GM23338 (cell line): ENCODE data around the gene SUGCT. TPM values are rescaled to one million over a fixed set of nuclear protein-coding genes. Genes with fewer than 3 reads are reported as not detected.

Source experiments
- ATAC-seq: fragments of 200-7000 bp; cut with Tn5 transposase; 3 replicates; pipeline ENCODE4 v1.9.1; 2020
- DNase-seq: peaks from one replicate; pipeline ENCODE4 v3.0.0-alpha.2; 2015; ENCODE audit warnings: low spot score
- H2AFZ ChIP-seq: fragments of 200-600 bp; sonication (generic); 2 replicates; pipeline ENCODE4 v1.8.0; 2016; ENCODE audit warnings: antibody characterized with exemption, mild to moderate bottlenecking, moderate library complexity
- H3F3A ChIP-seq: fragments of 200-600 bp; sonication (generic); replicated peaks from 2 replicates; pipeline ENCODE4 v1.8.0; 2017; ENCODE audit warnings: antibody characterized with exemption, mixed run types, low read depth
- H3K27ac ChIP-seq: fragments of 200-600 bp; sonication (generic); 2 replicates; pipeline ENCODE4 v1.6.1; 2016; ENCODE audit warnings: low read depth
- H3K27me3 ChIP-seq: fragments of 200-600 bp; sonication (generic); 2 replicates; pipeline ENCODE4 v1.8.0; 2016; ENCODE audit warnings: mild to moderate bottlenecking, mixed run types, moderate library complexity; ENCODE audit not compliant: insufficient read depth
- H3K36me3 ChIP-seq: fragments of 200-600 bp; sonication (generic); 2 replicates; pipeline ENCODE4 v1.8.0; 2016; ENCODE audit warnings: mild to moderate bottlenecking; ENCODE audit not compliant: insufficient read depth
- H3K4me1 ChIP-seq: fragments of 200-600 bp; sonication (generic); 2 replicates; pipeline ENCODE4 v1.8.0; 2016; ENCODE audit warnings: mild to moderate bottlenecking, moderate library complexity; ENCODE audit not compliant: insufficient read depth
- H3K4me2 ChIP-seq: fragments of 200-600 bp; sonication (generic); 2 replicates; pipeline ENCODE4 v1.7.1; 2017; ENCODE audit warnings: mixed run types
- H3K4me3 ChIP-seq: fragments of 200-600 bp; sonication (generic); 2 replicates; pipeline ENCODE4 v1.6.1; 2016; ENCODE audit warnings: mixed run types
- H3K79me2 ChIP-seq: fragments of 200-600 bp; sonication (generic); replicated peaks from 2 replicates; pipeline ENCODE4 v1.8.0; 2017; ENCODE audit warnings: mild to moderate bottlenecking; ENCODE audit not compliant: insufficient read depth
- H3K9me2 ChIP-seq: fragments of 200-600 bp; sonication (generic); 2 replicates; pipeline ENCODE4 v1.8.0; 2017; ENCODE audit not compliant: insufficient read depth
- H4K20me1 ChIP-seq: fragments of 200-600 bp; sonication (generic); replicated peaks from 2 replicates; pipeline ENCODE4 v1.8.0; 2017; ENCODE audit warnings: mild to moderate bottlenecking; ENCODE audit not compliant: insufficient read depth
- H3K27ac Mint-ChIP-seq: 2 replicates; pipeline ENCODE4 v1.8.0; 2020; ENCODE audit warnings: inconsistent platforms, mild to moderate bottlenecking, moderate library complexity, mixed read lengths
- H3K27me3 Mint-ChIP-seq: 3 replicates; pipeline ENCODE4 v1.8.0; 2022; ENCODE audit warnings: low read depth, mild to moderate bottlenecking, moderate library complexity, mixed read lengths, inconsistent platforms; ENCODE audit not compliant: insufficient read depth, poor library complexity
- H3K36me3 Mint-ChIP-seq: 3 replicates; pipeline ENCODE4 v1.8.0; 2021; ENCODE audit warnings: low read depth, mild to moderate bottlenecking, inconsistent platforms, moderate library complexity, mixed read lengths
- H3K4me1 Mint-ChIP-seq: 3 replicates; pipeline ENCODE4 v1.8.0; 2020; ENCODE audit warnings: mild to moderate bottlenecking, inconsistent platforms, mixed read lengths
- H3K4me3 Mint-ChIP-seq: 3 replicates; pipeline ENCODE4 v1.8.0; 2021; ENCODE audit warnings: moderate library complexity, mild to moderate bottlenecking, inconsistent platforms, mixed read lengths
- H3K9me3 Mint-ChIP-seq: 3 replicates; pipeline ENCODE4 v1.8.0; 2020; ENCODE audit warnings: moderate library complexity, mild to moderate bottlenecking, inconsistent platforms, mixed read lengths
- CREB1 ChIP-seq: fragments of 250-450 bp; sonication (Bioruptor Pico); IDR thresholded peaks from 2 replicates; pipeline ENCODE4 v1.5.0; 2020; ENCODE audit warnings: low read depth, mild to moderate bottlenecking, moderate library complexity
- ETS1 ChIP-seq: IDR thresholded peaks from 2 replicates; pipeline ENCODE4 v1.6.1; 2016; ENCODE audit warnings: antibody characterized with exemption
- EZH2phosphoT487 ChIP-seq: fragments of 200-600 bp; sonication (generic); IDR thresholded peaks from one replicate; pipeline ENCODE4 v1.8.1; 2018; ENCODE audit warnings: antibody characterized with exemption; ENCODE audit not compliant: unreplicated experiment
- JUNB ChIP-seq: IDR thresholded peaks from one replicate; pipeline ENCODE4 v1.6.1; 2016; ENCODE audit warnings: antibody characterized with exemption; ENCODE audit not compliant: unreplicated experiment
- NANOG ChIP-seq: IDR thresholded peaks from 2 replicates; pipeline ENCODE4 v1.6.1; 2016; ENCODE audit warnings: antibody characterized with exemption, borderline replicate concordance
- REST ChIP-seq: IDR thresholded peaks from one replicate; pipeline ENCODE4 v1.6.1; 2018; ENCODE audit warnings: antibody characterized with exemption; ENCODE audit not compliant: unreplicated experiment
- STAT1 ChIP-seq: IDR thresholded peaks from one replicate; pipeline ENCODE4 v1.6.1; 2016; ENCODE audit warnings: antibody characterized with exemption; ENCODE audit not compliant: unreplicated experiment
- ZNF114 ChIP-seq: fragments of 250-450 bp; sonication (Bioruptor Pico); IDR thresholded peaks from 2 replicates; pipeline ENCODE4 v1.5.0; 2020; ENCODE audit warnings: mild to moderate bottlenecking, moderate library complexity
- ZNF331 ChIP-seq: fragments of 250-450 bp; sonication (Bioruptor Pico); IDR thresholded peaks from 2 replicates; pipeline ENCODE4 v1.5.0; 2020; ENCODE audit warnings: low read depth, mild to moderate bottlenecking, moderate library complexity
- polyA plus RNA-seq: library from polyadenylated mRNA; unstranded; fragments of >200 nt; fragmentation: Nextera tagmentation; extraction: Ambion mirVana; gene quantifications from 2 replicates; pipeline ENCODE4 v1.2.1, GENCODE V29; 2016
- total RNA-seq: library from RNA; depleted of rRNA; stranded (reverse); fragments of >200 nt; shearing (Covaris generic); gene quantifications from 2 replicates; pipeline ENCODE4 v1.2.3, GENCODE V29; 2014
- TF ChIP-seq, protein P1 (sequence below), 2 experiments: fragments of 200-600 bp in 1 of 2; sonication (generic) in 1 of 2; conservative IDR thresholded peaks; 2 replicates each; pipeline versions ENCODE4 v1.5.1 to v1.6.1; 2016 to 2017; ENCODE audit warnings: antibody characterized with exemption in 2 of 2, low read depth in 2 of 2, mild to moderate bottlenecking in 2 of 2, moderate library complexity in 1 of 2
- TF ChIP-seq, protein P2 (sequence below): fragments of 250-450 bp; sonication (Bioruptor Pico); IDR thresholded peaks from 2 replicates; pipeline ENCODE4 v1.5.0; 2020; ENCODE audit warnings: mild to moderate bottlenecking, moderate library complexity

The SUGCT gene
- total and polyA plus RNA-seq, 2 experiments from 2014 or later, result 4.2 to 5.6 TPM

GRCh38 chr7:40437936-40438634, 303.3 kb downstream of the SUGCT start:
- no peaks in the 10 kb centered on the region for H3K4me1 Mint-ChIP-seq
- H3K36me3 Mint-ChIP-seq, result peaks cover 5% of the 10 kb centered on the region; the same call in 2 of the 3 replicates
- no peak overlapping the region for H3K27ac Mint-ChIP-seq
- Histone ChIP-seq H2AFZ (no peak overlapping the region), H3K4me2 (no peak overlapping the region), H3K36me3 (no peaks in the 10 kb centered on the region), H3K79me2 (no peaks in the 10 kb centered on the region), H3K4me1 (no peaks in the 10 kb centered on the region), H3K4me3 (no peak overlapping the region), H3K9me2 (no peaks in the 10 kb centered on the region), H4K20me1 (no peaks in the 10 kb centered on the region), H3K27ac (no peak overlapping the region), H3F3A (no peaks in the 10 kb centered on the region), H3K27me3 (no peaks in the 10 kb centered on the region)
- H3K4me3 Mint-ChIP-seq, result no peak overlapping the region
- no peak for TF ChIP-seq STAT1
- TF ChIP-seq, protein P1, sequence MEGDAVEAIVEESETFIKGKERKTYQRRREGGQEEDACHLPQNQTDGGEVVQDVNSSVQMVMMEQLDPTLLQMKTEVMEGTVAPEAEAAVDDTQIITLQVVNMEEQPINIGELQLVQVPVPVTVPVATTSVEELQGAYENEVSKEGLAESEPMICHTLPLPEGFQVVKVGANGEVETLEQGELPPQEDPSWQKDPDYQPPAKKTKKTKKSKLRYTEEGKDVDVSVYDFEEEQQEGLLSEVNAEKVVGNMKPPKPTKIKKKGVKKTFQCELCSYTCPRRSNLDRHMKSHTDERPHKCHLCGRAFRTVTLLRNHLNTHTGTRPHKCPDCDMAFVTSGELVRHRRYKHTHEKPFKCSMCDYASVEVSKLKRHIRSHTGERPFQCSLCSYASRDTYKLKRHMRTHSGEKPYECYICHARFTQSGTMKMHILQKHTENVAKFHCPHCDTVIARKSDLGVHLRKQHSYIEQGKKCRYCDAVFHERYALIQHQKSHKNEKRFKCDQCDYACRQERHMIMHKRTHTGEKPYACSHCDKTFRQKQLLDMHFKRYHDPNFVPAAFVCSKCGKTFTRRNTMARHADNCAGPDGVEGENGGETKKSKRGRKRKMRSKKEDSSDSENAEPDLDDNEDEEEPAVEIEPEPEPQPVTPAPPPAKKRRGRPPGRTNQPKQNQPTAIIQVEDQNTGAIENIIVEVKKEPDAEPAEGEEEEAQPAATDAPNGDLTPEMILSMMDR (conservative IDR thresholded peaks at IDR 0.05; ENCODE audit: low read depth in 2 of 2), result no peak
- no peak for TF ChIP-seq ZNF331 (CRISPR knock-in tag)
- no peak for TF ChIP-seq ETS1
- TF ChIP-seq NANOG, result no peak
- no peak for TF ChIP-seq ZNF114 (CRISPR knock-in tag)
- TF ChIP-seq EZH2phosphoT487, result no peak
- no peak for TF ChIP-seq JUNB
- TF ChIP-seq, protein P2, sequence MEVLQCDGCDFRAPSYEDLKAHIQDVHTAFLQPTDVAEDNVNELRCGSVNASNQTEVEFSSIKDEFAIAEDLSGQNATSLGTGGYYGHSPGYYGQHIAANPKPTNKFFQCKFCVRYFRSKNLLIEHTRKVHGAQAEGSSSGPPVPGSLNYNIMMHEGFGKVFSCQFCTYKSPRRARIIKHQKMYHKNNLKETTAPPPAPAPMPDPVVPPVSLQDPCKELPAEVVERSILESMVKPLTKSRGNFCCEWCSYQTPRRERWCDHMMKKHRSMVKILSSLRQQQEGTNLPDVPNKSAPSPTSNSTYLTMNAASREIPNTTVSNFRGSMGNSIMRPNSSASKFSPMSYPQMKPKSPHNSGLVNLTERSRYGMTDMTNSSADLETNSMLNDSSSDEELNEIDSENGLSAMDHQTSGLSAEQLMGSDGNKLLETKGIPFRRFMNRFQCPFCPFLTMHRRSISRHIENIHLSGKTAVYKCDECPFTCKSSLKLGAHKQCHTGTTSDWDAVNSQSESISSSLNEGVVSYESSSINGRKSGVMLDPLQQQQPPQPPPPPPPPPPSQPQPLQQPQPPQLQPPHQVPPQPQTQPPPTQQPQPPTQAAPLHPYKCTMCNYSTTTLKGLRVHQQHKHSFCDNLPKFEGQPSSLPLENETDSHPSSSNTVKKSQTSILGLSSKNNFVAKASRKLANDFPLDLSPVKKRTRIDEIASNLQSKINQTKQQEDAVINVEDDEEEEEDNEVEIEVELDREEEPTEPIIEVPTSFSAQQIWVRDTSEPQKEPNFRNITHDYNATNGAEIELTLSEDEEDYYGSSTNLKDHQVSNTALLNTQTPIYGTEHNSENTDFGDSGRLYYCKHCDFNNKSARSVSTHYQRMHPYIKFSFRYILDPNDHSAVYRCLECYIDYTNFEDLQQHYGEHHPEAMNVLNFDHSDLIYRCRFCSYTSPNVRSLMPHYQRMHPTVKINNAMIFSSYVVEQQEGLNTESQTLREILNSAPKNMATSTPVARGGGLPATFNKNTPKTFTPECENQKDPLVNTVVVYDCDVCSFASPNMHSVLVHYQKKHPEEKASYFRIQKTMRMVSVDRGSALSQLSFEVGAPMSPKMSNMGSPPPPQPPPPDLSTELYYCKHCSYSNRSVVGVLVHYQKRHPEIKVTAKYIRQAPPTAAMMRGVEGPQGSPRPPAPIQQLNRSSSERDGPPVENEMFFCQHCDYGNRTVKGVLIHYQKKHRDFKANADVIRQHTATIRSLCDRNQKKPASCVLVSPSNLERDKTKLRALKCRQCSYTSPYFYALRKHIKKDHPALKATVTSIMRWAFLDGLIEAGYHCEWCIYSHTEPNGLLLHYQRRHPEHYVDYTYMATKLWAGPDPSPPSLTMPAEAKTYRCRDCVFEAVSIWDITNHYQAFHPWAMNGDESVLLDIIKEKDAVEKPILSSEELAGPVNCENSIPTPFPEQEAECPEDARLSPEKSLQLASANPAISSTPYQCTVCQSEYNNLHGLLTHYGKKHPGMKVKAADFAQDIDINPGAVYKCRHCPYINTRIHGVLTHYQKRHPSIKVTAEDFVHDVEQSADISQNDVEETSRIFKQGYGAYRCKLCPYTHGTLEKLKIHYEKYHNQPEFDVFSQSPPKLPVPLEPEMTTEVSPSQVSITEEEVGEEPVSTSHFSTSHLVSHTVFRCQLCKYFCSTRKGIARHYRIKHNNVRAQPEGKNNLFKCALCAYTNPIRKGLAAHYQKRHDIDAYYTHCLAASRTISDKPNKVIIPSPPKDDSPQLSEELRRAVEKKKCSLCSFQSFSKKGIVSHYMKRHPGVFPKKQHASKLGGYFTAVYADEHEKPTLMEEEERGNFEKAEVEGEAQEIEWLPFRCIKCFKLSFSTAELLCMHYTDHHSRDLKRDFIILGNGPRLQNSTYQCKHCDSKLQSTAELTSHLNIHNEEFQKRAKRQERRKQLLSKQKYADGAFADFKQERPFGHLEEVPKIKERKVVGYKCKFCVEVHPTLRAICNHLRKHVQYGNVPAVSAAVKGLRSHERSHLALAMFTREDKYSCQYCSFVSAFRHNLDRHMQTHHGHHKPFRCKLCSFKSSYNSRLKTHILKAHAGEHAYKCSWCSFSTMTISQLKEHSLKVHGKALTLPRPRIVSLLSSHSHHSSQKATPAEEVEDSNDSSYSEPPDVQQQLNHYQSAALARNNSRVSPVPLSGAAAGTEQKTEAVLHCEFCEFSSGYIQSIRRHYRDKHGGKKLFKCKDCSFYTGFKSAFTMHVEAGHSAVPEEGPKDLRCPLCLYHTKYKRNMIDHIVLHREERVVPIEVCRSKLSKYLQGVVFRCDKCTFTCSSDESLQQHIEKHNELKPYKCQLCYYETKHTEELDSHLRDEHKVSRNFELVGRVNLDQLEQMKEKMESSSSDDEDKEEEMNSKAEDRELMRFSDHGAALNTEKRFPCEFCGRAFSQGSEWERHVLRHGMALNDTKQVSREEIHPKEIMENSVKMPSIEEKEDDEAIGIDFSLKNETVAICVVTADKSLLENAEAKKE (CRISPR knock-in tag), result no peak
- no peak for TF ChIP-seq CREB1 (CRISPR knock-in tag)
- TF ChIP-seq REST, result no peak
- no peak for DNase-seq
- H3K9me3 Mint-ChIP-seq, result peaks cover 5% of the 10 kb centered on the region; the same call in 1 of the 3 replicates
- no peak for ATAC-seq
- no peaks in the 10 kb centered on the region for H3K27me3 Mint-ChIP-seq
